SK-N-SH (cell line): ENCODE data around the gene MTG1.

Source experiments
- EZH2phosphoT487 ChIP-seq: fragments of 200-600 bp; sonication (generic); IDR thresholded peaks from 2 replicates; pipeline ENCODE4 v1.6.1; 2017; ENCODE audit warnings: low read depth, mixed run types, mild to moderate bottlenecking, antibody characterized with exemption, moderate library complexity, borderline replicate concordance
- POLR2AphosphoS5 ChIP-seq: IDR thresholded peaks from 2 replicates; pipeline ENCODE4 v1.6.1; 2012; ENCODE audit warnings: low read depth, low read length
- TAF1 ChIP-seq: IDR thresholded peaks from 2 replicates; pipeline ENCODE4 v1.6.1; 2012; ENCODE audit warnings: low read depth, mild to moderate bottlenecking, low read length, moderate library complexity, borderline replicate concordance
- TF ChIP-seq, protein P1 (sequence below): fragments of 200-600 bp; sonication (generic); IDR thresholded peaks from 2 replicates; pipeline ENCODE4 v1.6.1; 2017; ENCODE audit warnings: antibody characterized with exemption, mild to moderate bottlenecking, moderate library complexity

DNA sequence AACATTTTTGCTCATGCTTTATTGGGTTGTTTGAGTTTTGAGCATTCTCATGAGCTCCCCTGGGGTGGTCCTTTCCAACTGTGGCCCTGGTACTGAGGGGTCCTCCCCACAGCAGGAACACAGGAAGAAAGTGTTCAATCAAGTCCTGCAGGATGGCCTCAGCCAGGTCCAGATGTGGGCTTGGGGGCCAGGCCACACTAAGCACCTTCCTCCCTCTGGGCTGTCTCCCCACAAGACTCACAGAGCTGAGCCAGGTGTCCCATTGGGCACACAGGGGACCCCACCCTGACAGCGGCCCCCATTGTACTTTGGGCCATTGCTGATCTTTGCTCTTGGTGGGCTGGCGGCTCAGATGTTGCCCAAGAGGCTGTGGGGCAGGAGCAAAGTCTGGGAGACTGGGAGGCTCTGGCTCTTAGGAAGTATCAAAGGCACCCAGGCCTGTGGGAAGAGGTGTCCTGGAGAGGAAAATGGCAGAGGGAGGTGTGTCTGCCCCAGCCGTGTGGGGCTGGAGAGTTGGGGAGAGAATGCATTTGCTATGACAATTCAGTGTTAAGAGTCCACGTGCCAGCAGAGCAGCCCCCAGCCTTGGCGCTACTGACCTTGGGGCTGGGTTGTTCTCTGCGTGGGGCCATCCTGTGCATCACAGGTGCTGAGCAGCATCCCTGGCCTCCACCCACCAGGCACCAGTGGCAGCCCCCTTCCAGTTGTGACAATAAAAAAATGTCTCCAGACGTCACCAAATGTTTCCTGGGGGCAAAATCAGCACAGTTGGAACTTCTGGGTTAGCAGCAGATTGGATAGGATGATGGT lies 77.5 kb downstream of the MTG1 start:
- TF ChIP-seq, protein P1, sequence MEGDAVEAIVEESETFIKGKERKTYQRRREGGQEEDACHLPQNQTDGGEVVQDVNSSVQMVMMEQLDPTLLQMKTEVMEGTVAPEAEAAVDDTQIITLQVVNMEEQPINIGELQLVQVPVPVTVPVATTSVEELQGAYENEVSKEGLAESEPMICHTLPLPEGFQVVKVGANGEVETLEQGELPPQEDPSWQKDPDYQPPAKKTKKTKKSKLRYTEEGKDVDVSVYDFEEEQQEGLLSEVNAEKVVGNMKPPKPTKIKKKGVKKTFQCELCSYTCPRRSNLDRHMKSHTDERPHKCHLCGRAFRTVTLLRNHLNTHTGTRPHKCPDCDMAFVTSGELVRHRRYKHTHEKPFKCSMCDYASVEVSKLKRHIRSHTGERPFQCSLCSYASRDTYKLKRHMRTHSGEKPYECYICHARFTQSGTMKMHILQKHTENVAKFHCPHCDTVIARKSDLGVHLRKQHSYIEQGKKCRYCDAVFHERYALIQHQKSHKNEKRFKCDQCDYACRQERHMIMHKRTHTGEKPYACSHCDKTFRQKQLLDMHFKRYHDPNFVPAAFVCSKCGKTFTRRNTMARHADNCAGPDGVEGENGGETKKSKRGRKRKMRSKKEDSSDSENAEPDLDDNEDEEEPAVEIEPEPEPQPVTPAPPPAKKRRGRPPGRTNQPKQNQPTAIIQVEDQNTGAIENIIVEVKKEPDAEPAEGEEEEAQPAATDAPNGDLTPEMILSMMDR: no peak
- TF ChIP-seq POLR2AphosphoS5: no peak
- no peak for TF ChIP-seq EZH2phosphoT487
- no peak for TF ChIP-seq TAF1
